ENCODE data around the gene IL21R. TPM values are rescaled to one million over a fixed set of nuclear protein-coding genes. Genes with fewer than 3 reads are reported as not detected.

IL21R gene
- total RNA-seq, 1 experiment from 2014 or later, result 1.9 TPM

GRCh38 chr16:27436065-27436464, 34.1 kb downstream of the IL21R start:
- Histone ChIP-seq H4K20me1 (ENCODE audit: insufficient read depth, low read depth, low read length) (no peaks in the 10 kb centered on the region), H3K27ac (ENCODE audit: low read length) (no peak overlapping the region)

GRCh38 chr16:27436921-27437650, 35.1 kb downstream of the IL21R start:
- no peak overlapping the region for H3K4me2 ChIP-seq (ENCODE audit: low read depth, low read length, poor library complexity, severe bottlenecking)
- H3K4me1 ChIP-seq (ENCODE audit: low read length), result no peaks in the 10 kb centered on the region
- H3K9me2 ChIP-seq (replicated peaks; ENCODE audit: insufficient read depth, low read length), result no peaks in the 10 kb centered on the region
- no peak overlapping the region for H2AFZ ChIP-seq (ENCODE audit: low read length)
- no peak for DNase-seq
- H3K9ac ChIP-seq (ENCODE audit: low read length), result no peak overlapping the region
- H3K27me3 ChIP-seq (ENCODE audit: low read length), result no peaks in the 10 kb centered on the region
- no peak overlapping the region for H3K4me3 ChIP-seq (ENCODE audit: low read length)
- no peaks in the 10 kb centered on the region for H3K36me3 ChIP-seq (ENCODE audit: insufficient read depth, low read length)
- no peaks in the 10 kb centered on the region for H3K9me3 ChIP-seq (ENCODE audit: low read length)
- H4K20me1 ChIP-seq (ENCODE audit: insufficient read depth, low read depth, low read length), result no peaks in the 10 kb centered on the region
- H3K27ac ChIP-seq (ENCODE audit: low read length), result no peak overlapping the region
- no peaks in the 10 kb centered on the region for H3K79me2 ChIP-seq (ENCODE audit: low read length)

More at GRCh38 chr16:27436065-27436464, 34.1 kb downstream of the IL21R start:
- Histone ChIP-seq H3K27me3 (ENCODE audit: low read length) (no peaks in the 10 kb centered on the region), H3K4me1 (ENCODE audit: low read length) (no peaks in the 10 kb centered on the region), H3K9ac (ENCODE audit: low read length) (no peak overlapping the region), H3K4me2 (ENCODE audit: low read depth, low read length, poor library complexity, severe bottlenecking) (no peak overlapping the region), H3K36me3 (ENCODE audit: insufficient read depth, low read length) (no peaks in the 10 kb centered on the region), H3K79me2 (ENCODE audit: low read length) (no peaks in the 10 kb centered on the region), H3K9me3 (ENCODE audit: low read length) (no peaks in the 10 kb centered on the region), H3K4me3 (ENCODE audit: low read length) (no peak overlapping the region), H2AFZ (ENCODE audit: low read length) (no peak overlapping the region), H3K9me2 (replicated peaks; ENCODE audit: insufficient read depth, low read length) (no peaks in the 10 kb centered on the region)
- no peak for DNase-seq

GRCh38 chr16:27437946-27438345, 36.0 kb downstream of the IL21R start:
- Histone ChIP-seq H3K4me3 (ENCODE audit: low read length) (no peak overlapping the region), H3K9me2 (replicated peaks; ENCODE audit: insufficient read depth, low read length) (no peaks in the 10 kb centered on the region), H3K9ac (ENCODE audit: low read length) (no peak overlapping the region), H4K20me1 (ENCODE audit: insufficient read depth, low read depth, low read length) (no peaks in the 10 kb centered on the region), H3K27ac (ENCODE audit: low read length) (no peak overlapping the region), H2AFZ (ENCODE audit: low read length) (no peak overlapping the region), H3K27me3 (ENCODE audit: low read length) (no peaks in the 10 kb centered on the region), H3K4me2 (ENCODE audit: low read depth, low read length, poor library complexity, severe bottlenecking) (no peak overlapping the region), H3K36me3 (ENCODE audit: insufficient read depth, low read length) (no peaks in the 10 kb centered on the region), H3K79me2 (ENCODE audit: low read length) (no peaks in the 10 kb centered on the region), H3K4me1 (ENCODE audit: low read length) (no peaks in the 10 kb centered on the region), H3K9me3 (ENCODE audit: low read length) (no peaks in the 10 kb centered on the region)
- no peak for DNase-seq

- Histone ChIP-seq H3K9me2 (replicated peaks; ENCODE audit: insufficient read depth, low read length) (no peaks in the 10 kb centered on the region), H4K20me1 (ENCODE audit: insufficient read depth, low read depth, low read length) (no peaks in the 10 kb centered on the region), H3K27me3 (ENCODE audit: low read length) (no peaks in the 10 kb centered on the region), H3K27ac (ENCODE audit: low read length) (no peak overlapping the region), H3K79me2 (ENCODE audit: low read length) (no peaks in the 10 kb centered on the region), H3K9me3 (ENCODE audit: low read length) (no peaks in the 10 kb centered on the region), H3K36me3 (ENCODE audit: insufficient read depth, low read length) (no peaks in the 10 kb centered on the region), H3K9ac (ENCODE audit: low read length) (no peak overlapping the region), H3K4me3 (ENCODE audit: low read length) (no peak overlapping the region), H3K4me1 (ENCODE audit: low read length) (no peaks in the 10 kb centered on the region), H2AFZ (ENCODE audit: low read length) (no peak overlapping the region), H3K4me2 (ENCODE audit: low read depth, low read length, poor library complexity, severe bottlenecking) (no peak overlapping the region)
- no peak for DNase-seq
These were observed 37.5 kb downstream of the IL21R start for GRCh38 chr16:27439271-27440018.

GRCh38 chr16:27441276-27441675, 39.3 kb downstream of the IL21R start:
- H4K20me1 ChIP-seq (ENCODE audit: insufficient read depth, low read depth, low read length), result no peaks in the 10 kb centered on the region

GRCh38 chr16:27441998-27442397, 40.0 kb downstream of the IL21R start:
- Histone ChIP-seq H3K4me2 (ENCODE audit: low read depth, low read length, poor library complexity, severe bottlenecking) (no peak overlapping the region), H3K79me2 (ENCODE audit: low read length) (no peaks in the 10 kb centered on the region), H3K4me3 (ENCODE audit: low read length) (no peak overlapping the region), H3K4me1 (ENCODE audit: low read length) (no peaks in the 10 kb centered on the region), H2AFZ (ENCODE audit: low read length) (no peak overlapping the region), H3K9me3 (ENCODE audit: low read length) (no peaks in the 10 kb centered on the region), H3K9me2 (replicated peaks; ENCODE audit: insufficient read depth, low read length) (no peaks in the 10 kb centered on the region), H3K9ac (ENCODE audit: low read length) (no peak overlapping the region), H3K36me3 (ENCODE audit: insufficient read depth, low read length) (no peaks in the 10 kb centered on the region), H3K27me3 (ENCODE audit: low read length) (no peaks in the 10 kb centered on the region), H4K20me1 (ENCODE audit: insufficient read depth, low read depth, low read length) (no peaks in the 10 kb centered on the region), H3K27ac (ENCODE audit: low read length) (no peak overlapping the region)
- DNase-seq, result no peak

More at GRCh38 chr16:27441276-27441675, 39.3 kb downstream of the IL21R start:
- H2AFZ ChIP-seq (ENCODE audit: low read length), result no peak overlapping the region
- no peak overlapping the region for H3K9ac ChIP-seq (ENCODE audit: low read length)
- H3K36me3 ChIP-seq (ENCODE audit: insufficient read depth, low read length), result no peaks in the 10 kb centered on the region
- no peak overlapping the region for H3K4me2 ChIP-seq (ENCODE audit: low read depth, low read length, poor library complexity, severe bottlenecking)
- no peak for DNase-seq
- H3K27ac ChIP-seq (ENCODE audit: low read length), result no peak overlapping the region
- no peaks in the 10 kb centered on the region for H3K27me3 ChIP-seq (ENCODE audit: low read length)
- H3K79me2 ChIP-seq (ENCODE audit: low read length), result no peaks in the 10 kb centered on the region
- no peaks in the 10 kb centered on the region for H3K9me2 ChIP-seq (replicated peaks; ENCODE audit: insufficient read depth, low read length)
- no peaks in the 10 kb centered on the region for H3K4me1 ChIP-seq (ENCODE audit: low read length)
- no peaks in the 10 kb centered on the region for H3K9me3 ChIP-seq (ENCODE audit: low read length)
- no peak overlapping the region for H3K4me3 ChIP-seq (ENCODE audit: low read length)

GRCh38 chr16:27444015-27444414, 42.0 kb downstream of the IL21R start:
- Histone ChIP-seq H3K9ac (ENCODE audit: low read length) (no peak overlapping the region), H3K9me3 (ENCODE audit: low read length) (no peaks in the 10 kb centered on the region), H3K4me3 (ENCODE audit: low read length) (no peak overlapping the region), H2AFZ (ENCODE audit: low read length) (no peak overlapping the region), H4K20me1 (ENCODE audit: insufficient read depth, low read depth, low read length) (no peaks in the 10 kb centered on the region), H3K36me3 (ENCODE audit: insufficient read depth, low read length) (no peaks in the 10 kb centered on the region), H3K79me2 (ENCODE audit: low read length) (no peaks in the 10 kb centered on the region), H3K4me1 (ENCODE audit: low read length) (no peaks in the 10 kb centered on the region), H3K4me2 (ENCODE audit: low read depth, low read length, poor library complexity, severe bottlenecking) (no peak overlapping the region), H3K27ac (ENCODE audit: low read length) (no peak overlapping the region), H3K9me2 (replicated peaks; ENCODE audit: insufficient read depth, low read length) (no peaks in the 10 kb centered on the region), H3K27me3 (ENCODE audit: low read length) (no peaks in the 10 kb centered on the region)
- DNase-seq, result no peak

- Histone ChIP-seq H4K20me1 (ENCODE audit: insufficient read depth, low read depth, low read length) (no peaks in the 10 kb centered on the region), H3K9ac (ENCODE audit: low read length) (no peak overlapping the region), H3K9me2 (replicated peaks; ENCODE audit: insufficient read depth, low read length) (no peaks in the 10 kb centered on the region), H3K4me3 (ENCODE audit: low read length) (no peak overlapping the region), H3K27ac (ENCODE audit: low read length) (no peak overlapping the region), H3K27me3 (ENCODE audit: low read length) (no peaks in the 10 kb centered on the region), H3K4me2 (ENCODE audit: low read depth, low read length, poor library complexity, severe bottlenecking) (no peak overlapping the region), H3K79me2 (ENCODE audit: low read length) (no peaks in the 10 kb centered on the region), H3K9me3 (ENCODE audit: low read length) (no peaks in the 10 kb centered on the region), H3K36me3 (ENCODE audit: insufficient read depth, low read length) (no peaks in the 10 kb centered on the region), H2AFZ (ENCODE audit: low read length) (no peak overlapping the region), H3K4me1 (ENCODE audit: low read length) (no peaks in the 10 kb centered on the region)
- no peak for DNase-seq
These were observed 42.5 kb downstream of the IL21R start for GRCh38 chr16:27444470-27444869.

Data from Karpas-422 (cell line).